ENCODE measurements around the gene PACRG. TPM values are rescaled to one million over a fixed set of nuclear protein-coding genes. Genes with fewer than 3 reads are reported as not detected.
"Not testable (repeated sequence)": the region's sequence is repeated elsewhere in the genome, so short reads cannot be mapped to it uniquely, and the experiment has no call there.

PACRG gene
- total RNA-seq = 10 to 100 TPM in 1 of 2 donors, not detected in 1; 13.0 TPM

- no peak for TF ChIP-seq CTCF (IDR thresholded peaks at IDR 0.05)
- no peaks in the 10 kb centered on the region for H3K9me3 ChIP-seq
- peak; percentile 95 for DNase-seq (ENCODE audit: low spot score)
- peak within 1 kb of the TSS; percentile 93 for H3K4me3 ChIP-seq
- no peaks in the 10 kb centered on the region for H3K36me3 ChIP-seq
- H3K27me3 ChIP-seq (replicated peaks; ENCODE audit: insufficient read depth) = no peaks in the 10 kb centered on the region
- peak within 1 kb of the TSS; percentile 56 to 74 for H3K27ac ChIP-seq
- ATAC-seq (ENCODE audit: insufficient number of reproducible peaks, low FRiP score, low read depth) = peak; percentile 96
- peaks cover 3 to 15% of the 10 kb centered on the region in 2 donors for H3K4me1 ChIP-seq (ENCODE audit: control insufficient read depth in 1 of 2, low read depth in 2 of 2)
Observed at GRCh38 chr6:162727322-162728182, at the start of gene PACRG, which contains the start of gene PRKN. PACRG (plus strand) TSS chr6:162727974. PRKN (minus strand) TSS chr6:162727766.

- not testable (repeated sequence) for H3K9me3 ChIP-seq; H3K36me3 ChIP-seq; H3K27ac ChIP-seq; ATAC-seq (ENCODE audit: insufficient number of reproducible peaks, low FRiP score, low read depth); H3K4me3 ChIP-seq; H3K27me3 ChIP-seq (replicated peaks; ENCODE audit: insufficient read depth); DNase-seq (ENCODE audit: low spot score)
- H3K4me1 ChIP-seq (ENCODE audit: control insufficient read depth in 1 of 2, low read depth in 2 of 2) = peaks cover 5 to 16% of the 10 kb centered on the region in 2 donors
Observed at GRCh38 chr6:162678896-162679295, 48.9 kb upstream of the PACRG start.

GRCh38 chr6:162679681-162680080, 48.1 kb upstream of the PACRG start:
- no peak overlapping the region for H3K4me3 ChIP-seq
- H3K27me3 ChIP-seq (replicated peaks; ENCODE audit: insufficient read depth) = no peaks in the 10 kb centered on the region
- no peaks in the 10 kb centered on the region for H3K9me3 ChIP-seq
- no peak overlapping the region for H3K27ac ChIP-seq
- peaks cover 5 to 22% of the 10 kb centered on the region in 2 donors for H3K4me1 ChIP-seq (ENCODE audit: control insufficient read depth in 1 of 2, low read depth in 2 of 2)
- no peak for TF ChIP-seq CTCF (IDR thresholded peaks at IDR 0.05)
- no peak for ATAC-seq (ENCODE audit: insufficient number of reproducible peaks, low FRiP score, low read depth)
- DNase-seq (ENCODE audit: low spot score) = no peak
- no peaks in the 10 kb centered on the region for H3K36me3 ChIP-seq

GRCh38 chr6:162680367-162680766, 47.4 kb upstream of the PACRG start:
- ATAC-seq (ENCODE audit: insufficient number of reproducible peaks, low FRiP score, low read depth) (no peak), DNase-seq (ENCODE audit: low spot score) (no peak)
- H3K4me1 ChIP-seq (ENCODE audit: control insufficient read depth in 1 of 2, low read depth in 2 of 2) = peaks cover 5 to 22% of the 10 kb centered on the region in 2 donors

GRCh38 chr6:162680871-162681270, 46.9 kb upstream of the PACRG start:
- DNase-seq (ENCODE audit: low spot score) = no peak
- peaks cover 5 to 22% of the 10 kb centered on the region in 2 donors for H3K4me1 ChIP-seq (ENCODE audit: control insufficient read depth in 1 of 2, low read depth in 2 of 2)
- no peak overlapping the region for H3K27ac ChIP-seq
- no peak for TF ChIP-seq CTCF (IDR thresholded peaks at IDR 0.05)
- H3K27me3 ChIP-seq (replicated peaks; ENCODE audit: insufficient read depth) = no peaks in the 10 kb centered on the region
- H3K4me3 ChIP-seq = peak overlapping the region; percentile 23
- H3K36me3 ChIP-seq = no peaks in the 10 kb centered on the region
- no peaks in the 10 kb centered on the region for H3K9me3 ChIP-seq
- no peak for ATAC-seq (ENCODE audit: insufficient number of reproducible peaks, low FRiP score, low read depth)

More at GRCh38 chr6:162680367-162680766, 47.4 kb upstream of the PACRG start:
- Histone ChIP-seq H3K27ac (no peak overlapping the region), H3K4me3 (no peak overlapping the region), H3K27me3 (replicated peaks; ENCODE audit: insufficient read depth) (no peaks in the 10 kb centered on the region), H3K9me3 (no peaks in the 10 kb centered on the region), H3K36me3 (no peaks in the 10 kb centered on the region)
- no peak for TF ChIP-seq CTCF (IDR thresholded peaks at IDR 0.05)

Measured in thoracic aorta (tissue), 2 donors.